Keratinocyte (primary cell): ENCODE measurements around the gene MUC2. TPM values are rescaled to one million over a fixed set of nuclear protein-coding genes. Genes with fewer than 3 reads are reported as not detected.

ENCODE experiments used
- DNase-seq: peaks from one replicate; pipeline ENCODE4 v3.0.0-alpha.2; 2011; ENCODE audit warnings: low read depth, missing footprints, low spot score
- FAIRE-seq: peaks from 2 replicates; lab custom pipeline; 2011; peaks lifted over from hg19 to GRCh38; lab: Jason Lieb, UNC
- H2AFZ ChIP-seq: 2 replicates; pipeline ENCODE4 v1.6.0; 2012; ENCODE audit warnings: low read length, control low read depth, inconsistent platforms; ENCODE audit not compliant: control insufficient read depth
- H3K27ac ChIP-seq: 2 replicates; pipeline ENCODE4 v1.5.1; 2011; ENCODE audit warnings: low read length; ENCODE audit not compliant: control insufficient read depth, insufficient read depth
- H3K27me3 ChIP-seq: 3 replicates; pipeline ENCODE4 v1.6.0; 2011; ENCODE audit warnings: low read length; ENCODE audit not compliant: control insufficient read depth, insufficient read depth; ENCODE audit errors: extremely low read depth
- H3K36me3 ChIP-seq, 2 experiments: 2 replicates in 1 of 2; 3 replicates in 1 of 2; pipeline ENCODE4 v1.5.1; 2011; ENCODE audit warnings: low read length in 2 of 2, mild to moderate bottlenecking in 1 of 2; ENCODE audit not compliant: control insufficient read depth in 2 of 2, insufficient read depth in 2 of 2; ENCODE audit errors: extremely low read depth in 1 of 2
- H3K4me1 ChIP-seq: 3 replicates; pipeline ENCODE4 v1.5.1; 2011; ENCODE audit warnings: low read length; ENCODE audit not compliant: control insufficient read depth, insufficient read depth; ENCODE audit errors: extremely low read depth
- H3K4me2 ChIP-seq: 3 replicates; pipeline ENCODE4 v1.6.0; 2011; ENCODE audit warnings: low read depth, low read length; ENCODE audit not compliant: control insufficient read depth, insufficient read depth; ENCODE audit errors: extremely low read depth
- H3K4me3 ChIP-seq, 3 experiments: fragments of 200-600 bp in 1 of 3; sonication (generic) in 1 of 3; 2 replicates in 2 of 3; 3 replicates in 1 of 3; pipeline ENCODE4 v1.5.1; 2011 to 2016; ENCODE audit warnings: low read length in 3 of 3, mild to moderate bottlenecking in 3 of 3, control low read depth in 2 of 3, inconsistent platforms in 1 of 3, low read depth in 1 of 3, mixed read lengths in 1 of 3, mixed run types in 1 of 3, moderate library complexity in 1 of 3; ENCODE audit not compliant: control insufficient read depth in 2 of 3, insufficient read depth in 2 of 3; ENCODE audit errors: extremely low read depth in 1 of 3
- H3K79me2 ChIP-seq: 2 replicates; pipeline ENCODE4 v1.6.0; 2012; ENCODE audit warnings: low read length; ENCODE audit not compliant: control insufficient read depth, insufficient read depth
- H3K9ac ChIP-seq: 3 replicates; pipeline ENCODE4 v1.6.0; 2011; ENCODE audit warnings: low read length; ENCODE audit not compliant: control insufficient read depth, insufficient read depth; ENCODE audit errors: extremely low read depth
- H3K9me1 ChIP-seq: 3 replicates; pipeline ENCODE4 v1.6.0; 2011; ENCODE audit warnings: low read length; ENCODE audit not compliant: control insufficient read depth, insufficient read depth; ENCODE audit errors: extremely low read depth
- H3K9me3 ChIP-seq: 2 replicates; pipeline ENCODE4 v1.5.1; 2012; ENCODE audit warnings: low read depth, low read length; ENCODE audit not compliant: control insufficient read depth
- H4K20me1 ChIP-seq: 3 replicates; pipeline ENCODE4 v1.6.0; 2011; ENCODE audit warnings: low read length; ENCODE audit not compliant: control insufficient read depth, insufficient read depth; ENCODE audit errors: extremely low read depth
- CTCF ChIP-seq, 3 experiments: IDR thresholded peaks in 1 of 3; conservative IDR thresholded peaks in 1 of 3; optimal IDR thresholded peaks in 1 of 3; 2 replicates in 2 of 3; 3 replicates in 1 of 3; pipeline versions ENCODE3 to v1.5.1; 2011; ENCODE audit warnings: low read length in 3 of 3, mild to moderate bottlenecking in 3 of 3, moderate library complexity in 2 of 3, control low read depth in 1 of 3, inconsistent platforms in 1 of 3; ENCODE audit not compliant: insufficient read depth in 2 of 3; ENCODE audit errors: extremely low read depth in 1 of 3
- EZH2 ChIP-seq: IDR thresholded peaks from one replicate; pipeline ENCODE4 v1.6.1; 2012; ENCODE audit warnings: inconsistent platforms, mild to moderate bottlenecking, low read length, moderate library complexity
- dilution Hi-C: fragments of 300-500 bp; cut with MboI; formaldehyde crosslinking; loops from one replicate; pipeline ENCODE4 v1.7.0; 2020; ENCODE audit warnings: low sequenced_read_pairs; ENCODE audit not compliant: extremely low pct_ligation_motif_present
- polyA plus RNA-seq, 5 experiments: library from polyadenylated mRNA; depleted of rRNA in 3 of 5; stranded (reverse) in 3 of 5; stranded (forward) in 1 of 5; unstranded in 1 of 5; fragments of >200 nt; gene quantifications; 1 replicate in 1 of 5; 2 replicates in 3 of 5; 3 replicates in 1 of 5; pipeline versions ENCODE4 v1.2.1 to v1.2.3, GENCODE V29; 2011 to 2012; ENCODE audit warnings: missing spikeins in 2 of 5, low read depth in 1 of 5, low replicate concordance in 1 of 5

Gene MUC2
- polyA plus RNA-seq, 1 donor (not counting 4 experiments of a cell fraction or from before 2014, with no cell fraction given) = not detected

GRCh38 chr11:1122664-1123002 is 48.0 kb downstream of the MUC2 start:
- H3K79me2 ChIP-seq = no peaks in the 10 kb centered on the region
- H4K20me1 ChIP-seq = no peaks in the 10 kb centered on the region
- no peak overlapping the region for H2AFZ ChIP-seq
- no peaks in the 10 kb centered on the region for H3K27me3 ChIP-seq
- no peak overlapping the region for H3K27ac ChIP-seq
- TF ChIP-seq CTCF (optimal IDR thresholded peaks at IDR 0.05 in 1 of 3, IDR thresholded peaks at IDR 0.05 in 1 of 3, conservative IDR thresholded peaks at IDR 0.05 in 1 of 3; ENCODE audit: extremely low read depth in 1 of 3, insufficient read depth in 2 of 3, low read length in 3 of 3) (no peak), EZH2 (no peak)
- H3K9me1 ChIP-seq = no peaks in the 10 kb centered on the region
- DNase-seq (no peak), FAIRE-seq (no peak)
- H3K9me3 ChIP-seq = no peaks in the 10 kb centered on the region
- no peaks in the 10 kb centered on the region for H3K36me3 ChIP-seq
- H3K4me3 ChIP-seq = no peak overlapping the region
- H3K4me1 ChIP-seq = no peaks in the 10 kb centered on the region
- dilution Hi-C loops = no loop called here
- H3K4me2 ChIP-seq = no peak overlapping the region
- H3K9ac ChIP-seq = no peak overlapping the region

- Histone ChIP-seq H3K9ac (no peak overlapping the region), H3K9me3 (no peaks in the 10 kb centered on the region), H2AFZ (no peak overlapping the region), H3K4me3 (no peak overlapping the region), H3K9me1 (no peaks in the 10 kb centered on the region), H3K4me1 (no peaks in the 10 kb centered on the region), H3K27me3 (no peaks in the 10 kb centered on the region), H3K27ac (no peak overlapping the region), H3K79me2 (no peaks in the 10 kb centered on the region), H3K4me2 (no peak overlapping the region), H3K36me3 (no peaks in the 10 kb centered on the region), H4K20me1 (no peaks in the 10 kb centered on the region)
- FAIRE-seq (no peak), DNase-seq (no peak)
- TF ChIP-seq EZH2 (no peak), CTCF (optimal IDR thresholded peaks at IDR 0.05 in 1 of 3, IDR thresholded peaks at IDR 0.05 in 1 of 3, conservative IDR thresholded peaks at IDR 0.05 in 1 of 3; ENCODE audit: extremely low read depth in 1 of 3, insufficient read depth in 2 of 3, low read length in 3 of 3) (no peak)
- dilution Hi-C loops = no loop called here
These were observed 49.3 kb downstream of the MUC2 start for GRCh38 chr11:1123970-1124369.

Other genes starting within 250 kb of the MUC2 start
- 0.17 to 1.1 TPM (median 0.34 TPM) in 3 replicates for gene CRACR2B, start 247.0 kb upstream of the MUC2 start, polyA plus RNA-seq
- gene CD151, start 241.9 kb upstream of the MUC2 start, polyA plus RNA-seq = 434 to 997 TPM (median 500 TPM) in 3 replicates
- gene POLR2L, start 232.3 kb upstream of the MUC2 start, polyA plus RNA-seq = 145 to 308 TPM (median 245 TPM) in 3 replicates
- 42.1 to 73.0 TPM (median 70.8 TPM) in 3 replicates for gene TSPAN4, start 232.0 kb upstream of the MUC2 start, polyA plus RNA-seq
- gene CHID1, start 164.1 kb upstream of the MUC2 start, polyA plus RNA-seq = 23.0 to 37.4 TPM (median 27.2 TPM) in 3 replicates
- gene AP2A2, start 149.0 kb upstream of the MUC2 start, polyA plus RNA-seq = 42.4 to 79.1 TPM (median 47.8 TPM) in 3 replicates
- gene MUC6, start 38.2 kb upstream of the MUC2 start, polyA plus RNA-seq = not detected in 3 replicates
- gene MUC5AC, start 83.1 kb downstream of the MUC2 start, polyA plus RNA-seq = not detected in 3 replicates
- gene MUC5B, start 148.2 kb downstream of the MUC2 start, polyA plus RNA-seq = not detected in 3 replicates
- 40.2 to 89.3 TPM (median 73.8 TPM) in 3 replicates for gene TOLLIP, start 234.8 kb downstream of the MUC2 start, polyA plus RNA-seq